HepG2 (cell line): ENCODE data around the gene ZNF500. TPM values are rescaled to one million over a fixed set of nuclear protein-coding genes. Genes with fewer than 3 reads are reported as not detected.

Experiments
- FOSL2 ChIP-seq: sonication (generic); formaldehyde crosslinking; IDR thresholded peaks from 2 replicates; pipeline ENCODE4 v1.4.0; 2020; ENCODE audit warnings: missing genetic modification reagents
- FOXJ3 ChIP-seq: sonication (generic); formaldehyde crosslinking; IDR thresholded peaks from 2 replicates; pipeline ENCODE4 v1.4.0; 2020; ENCODE audit warnings: missing genetic modification reagents, mild to moderate bottlenecking, borderline replicate concordance
- HIVEP1 ChIP-seq: sonication (generic); formaldehyde crosslinking; IDR thresholded peaks from 2 replicates; pipeline ENCODE4 v1.4.0; 2020; ENCODE audit warnings: mild to moderate bottlenecking, missing genetic modification reagents
- NFRKB ChIP-seq: fragments of 450-650 bp; IDR thresholded peaks from 2 replicates; pipeline ENCODE4 v1.6.1; 2017
- PAWR ChIP-seq: sonication (generic); formaldehyde crosslinking; IDR thresholded peaks from 2 replicates; pipeline ENCODE4 v1.4.0; 2020; ENCODE audit warnings: missing genetic modification reagents, mild to moderate bottlenecking, borderline replicate concordance
- SNAI1 ChIP-seq: sonication (generic); formaldehyde crosslinking; IDR thresholded peaks from 2 replicates; pipeline ENCODE4 v1.5.0; 2020; ENCODE audit warnings: mild to moderate bottlenecking, missing genetic modification reagents, borderline replicate concordance
- SOX5 ChIP-seq: IDR thresholded peaks from 2 replicates; pipeline ENCODE4 v1.6.1; 2016; ENCODE audit warnings: borderline replicate concordance
- ZBTB40 ChIP-seq, 2 experiments: fragments of 450-650 bp in 1 of 2; sonication (generic) in 1 of 2; formaldehyde crosslinking in 1 of 2; IDR thresholded peaks; 2 replicates each; pipeline versions ENCODE4 v1.6.1 to v1.8.0; 2016 to 2022; ENCODE audit warnings: antibody characterized with exemption in 1 of 2, mild to moderate bottlenecking in 1 of 2, missing genetic modification reagents in 1 of 2
- ZNF776 ChIP-seq: sonication (generic); formaldehyde crosslinking; IDR thresholded peaks from 2 replicates; pipeline ENCODE4 v1.4.0; 2020; ENCODE audit warnings: mild to moderate bottlenecking, missing genetic modification reagents
- polyA plus RNA-seq, 8 experiments: library from polyadenylated mRNA; depleted of rRNA in 3 of 8; stranded (reverse) in 7 of 8; unstranded in 1 of 8; fragments of >200 nt; fragmentation: Illumina TruSeq in 4 of 8; extraction: Trizol in 4 of 8; gene quantifications; 2 replicates each; pipeline versions ENCODE4 v1.2.1 to v1.2.3, GENCODE V29; 2011 to 2016; ENCODE audit warnings: low read depth in 4 of 8, missing spikeins in 1 of 8, mixed read lengths in 1 of 8; ENCODE audit not compliant: insufficient read depth in 1 of 8
- total RNA-seq, 5 experiments: library from RNA; depleted of rRNA; stranded (reverse); fragments of >200 nt; fragmentation: Illumina TruSeq; extraction: Trizol; gene quantifications; 2 replicates each; pipeline ENCODE4 v1.2.3, GENCODE V29; 2016; ENCODE audit warnings: low read depth in 1 of 5
- TF ChIP-seq, protein P1 (sequence below): sonication (generic); formaldehyde crosslinking; IDR thresholded peaks from 2 replicates; pipeline ENCODE4 v1.5.0; 2020; ENCODE audit warnings: missing genetic modification reagents
- TF ChIP-seq, protein P2 (sequence below): sonication (generic); formaldehyde crosslinking; IDR thresholded peaks from 2 replicates; pipeline ENCODE4 v1.5.0; 2020; ENCODE audit warnings: mild to moderate bottlenecking, missing genetic modification reagents, borderline replicate concordance

The ZNF500 gene
- total and polyA plus RNA-seq, 2 of the 13 experiments (the other 11 are each of a cell fraction or from before 2014, with no cell fraction given): 6.1 to 12.2 TPM

- TF ChIP-seq, protein P1, sequence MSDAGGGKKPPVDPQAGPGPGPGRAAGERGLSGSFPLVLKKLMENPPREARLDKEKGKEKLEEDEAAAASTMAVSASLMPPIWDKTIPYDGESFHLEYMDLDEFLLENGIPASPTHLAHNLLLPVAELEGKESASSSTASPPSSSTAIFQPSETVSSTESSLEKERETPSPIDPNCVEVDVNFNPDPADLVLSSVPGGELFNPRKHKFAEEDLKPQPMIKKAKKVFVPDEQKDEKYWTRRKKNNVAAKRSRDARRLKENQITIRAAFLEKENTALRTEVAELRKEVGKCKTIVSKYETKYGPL (CRISPR knock-in tag): no peak
- TF ChIP-seq FOXJ3: peak; percentile 35; the same call in 1 of the 2 replicates
- no peak; the same call in 1 of the 2 replicates for TF ChIP-seq SOX5 (CRISPR knock-in tag)
- 0 out of 2 replicates have a peak, but pooled peaks have one; percentile 65 for TF ChIP-seq SNAI1
- TF ChIP-seq ZNF776: peak; percentile 92
- TF ChIP-seq HIVEP1: 0 out of 2 replicates have a peak, but pooled peaks have one; percentile 36
- TF ChIP-seq, protein P2, sequence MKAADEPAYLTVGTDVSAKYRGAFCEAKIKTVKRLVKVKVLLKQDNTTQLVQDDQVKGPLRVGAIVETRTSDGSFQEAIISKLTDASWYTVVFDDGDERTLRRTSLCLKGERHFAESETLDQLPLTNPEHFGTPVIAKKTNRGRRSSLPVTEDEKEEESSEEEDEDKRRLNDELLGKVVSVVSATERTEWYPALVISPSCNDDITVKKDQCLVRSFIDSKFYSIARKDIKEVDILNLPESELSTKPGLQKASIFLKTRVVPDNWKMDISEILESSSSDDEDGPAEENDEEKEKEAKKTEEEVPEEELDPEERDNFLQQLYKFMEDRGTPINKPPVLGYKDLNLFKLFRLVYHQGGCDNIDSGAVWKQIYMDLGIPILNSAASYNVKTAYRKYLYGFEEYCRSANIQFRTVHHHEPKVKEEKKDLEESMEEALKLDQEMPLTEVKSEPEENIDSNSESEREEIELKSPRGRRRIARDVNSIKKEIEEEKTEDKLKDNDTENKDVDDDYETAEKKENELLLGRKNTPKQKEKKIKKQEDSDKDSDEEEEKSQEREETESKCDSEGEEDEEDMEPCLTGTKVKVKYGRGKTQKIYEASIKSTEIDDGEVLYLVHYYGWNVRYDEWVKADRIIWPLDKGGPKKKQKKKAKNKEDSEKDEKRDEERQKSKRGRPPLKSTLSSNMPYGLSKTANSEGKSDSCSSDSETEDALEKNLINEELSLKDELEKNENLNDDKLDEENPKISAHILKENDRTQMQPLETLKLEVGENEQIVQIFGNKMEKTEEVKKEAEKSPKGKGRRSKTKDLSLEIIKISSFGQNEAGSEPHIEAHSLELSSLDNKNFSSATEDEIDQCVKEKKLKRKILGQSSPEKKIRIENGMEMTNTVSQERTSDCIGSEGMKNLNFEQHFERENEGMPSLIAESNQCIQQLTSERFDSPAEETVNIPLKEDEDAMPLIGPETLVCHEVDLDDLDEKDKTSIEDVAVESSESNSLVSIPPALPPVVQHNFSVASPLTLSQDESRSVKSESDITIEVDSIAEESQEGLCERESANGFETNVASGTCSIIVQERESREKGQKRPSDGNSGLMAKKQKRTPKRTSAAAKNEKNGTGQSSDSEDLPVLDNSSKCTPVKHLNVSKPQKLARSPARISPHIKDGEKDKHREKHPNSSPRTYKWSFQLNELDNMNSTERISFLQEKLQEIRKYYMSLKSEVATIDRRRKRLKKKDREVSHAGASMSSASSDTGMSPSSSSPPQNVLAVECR (CRISPR knock-in tag): peak; percentile 92
- 0 out of 2 replicates have a peak, but pooled peaks have one; percentile 30 for TF ChIP-seq FOSL2 (CRISPR knock-in tag)
- no peak for TF ChIP-seq PAWR (CRISPR knock-in tag)
- TF ChIP-seq NFRKB: no peak
- no peak for TF ChIP-seq ZBTB40 (IDR thresholded peaks at IDR 0.05)
- peak; percentile 55; the same call in 1 of the 2 replicates for TF ChIP-seq ZBTB40 (CRISPR knock-in tag; IDR thresholded peaks at IDR 0.05)
Measured at GRCh38 chr16:4766875-4767628, at the start of gene ZNF500 (continued).
